Immature natural killer cell (primary cell): ENCODE measurements around the gene MVB12B. TPM values are rescaled to one million over a fixed set of nuclear protein-coding genes. Genes with fewer than 3 reads are reported as not detected.

Experiments
- DNase-seq, 3 donors: peaks; one replicate each; pipeline ENCODE4 v3.0.0; 2022; ENCODE audit warnings: mixed read lengths in 1 of 3
- H3K27ac Mint-ChIP-seq, 6 donors: one replicate each; pipeline ENCODE4 v1.8.0; 2020; ENCODE audit warnings: mixed read lengths in 6 of 6, mild to moderate bottlenecking in 5 of 6, inconsistent platforms in 4 of 6, moderate library complexity in 3 of 6
- H3K27me3 Mint-ChIP-seq, 3 donors: one replicate each; pipeline ENCODE4 v1.8.0; 2020 to 2021; ENCODE audit warnings: low read depth in 3 of 3, mild to moderate bottlenecking in 3 of 3, mixed read lengths in 3 of 3, moderate library complexity in 3 of 3, inconsistent platforms in 1 of 3
- H3K36me3 Mint-ChIP-seq, 3 donors: one replicate each; pipeline ENCODE4 v1.8.0; 2020; ENCODE audit warnings: mixed read lengths in 3 of 3, inconsistent platforms in 2 of 3, mild to moderate bottlenecking in 2 of 3
- H3K4me1 Mint-ChIP-seq, 2 donors: one replicate each; pipeline ENCODE4 v1.8.0; 2020; ENCODE audit warnings: inconsistent platforms in 2 of 2, mild to moderate bottlenecking in 2 of 2, mixed read lengths in 2 of 2, moderate library complexity in 1 of 2
- H3K4me3 Mint-ChIP-seq, 5 donors: one replicate each; pipeline ENCODE4 v1.8.0; 2020; ENCODE audit warnings: mild to moderate bottlenecking in 5 of 5, mixed read lengths in 5 of 5, inconsistent platforms in 3 of 5, moderate library complexity in 3 of 5
- H3K9me3 Mint-ChIP-seq, 6 donors: one replicate each; pipeline ENCODE4 v1.8.0; 2020; ENCODE audit warnings: mild to moderate bottlenecking in 6 of 6, mixed read lengths in 6 of 6, inconsistent platforms in 4 of 6, moderate library complexity in 3 of 6
- polyA plus RNA-seq, 3 donors: library from polyadenylated mRNA; unstranded; fragments of 300-500 nt; fragmentation: Illumina TruSeq; gene quantifications; one replicate each; pipeline ENCODE4 v1.2.3, GENCODE V29; 2021

MVB12B gene
- polyA plus RNA-seq, 3 donors from 2014 or later = 0.54 to 1.2 TPM; not detected in 1

DNA sequence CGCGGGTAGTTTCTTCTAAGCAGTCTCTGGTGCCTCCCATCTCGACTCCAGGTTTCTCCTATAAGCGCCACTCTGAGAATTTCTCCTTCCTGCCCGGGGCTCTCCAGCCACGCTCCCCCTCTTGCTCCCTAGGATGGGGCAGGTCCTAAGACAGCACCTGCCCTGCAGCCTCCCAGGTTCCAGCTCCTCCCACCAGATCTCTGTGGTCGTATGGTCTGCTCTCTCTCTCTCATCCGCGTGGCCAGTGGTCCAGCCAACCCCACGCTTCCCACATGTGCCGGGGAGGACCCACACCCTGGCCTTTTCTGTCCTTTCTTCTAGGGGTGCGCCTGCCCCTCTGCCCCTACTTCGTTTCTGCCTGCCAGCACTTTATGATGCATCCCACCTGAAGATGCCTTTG lies 40.5 kb downstream of the MVB12B start:
- H3K4me3 Mint-ChIP-seq = no peak overlapping the region

GRCh38 chr9:126367616-126368015 lies 41.0 kb downstream of the MVB12B start:
- DNase-seq = no peak
- H3K27ac Mint-ChIP-seq = no peak overlapping the region
- peaks cover 0 to 12% (median 8%) of the 10 kb centered on the region in 6 donors for H3K9me3 Mint-ChIP-seq
- peaks cover 7 to 10% (median 8%) of the 10 kb centered on the region in 3 donors for H3K36me3 Mint-ChIP-seq
- H3K4me3 Mint-ChIP-seq = no peak overlapping the region
- peaks cover 0 to 5% (median 2%) of the 10 kb centered on the region in 3 donors for H3K27me3 Mint-ChIP-seq
- H3K4me1 Mint-ChIP-seq = no peaks in the 10 kb centered on the region

More for the DNA sequence above, 40.5 kb downstream of the MVB12B start:
- Mint-ChIP-seq H3K27me3 (peaks cover 0 to 5% (median 2%) of the 10 kb centered on the region in 3 donors), H3K27ac (no peak overlapping the region), H3K36me3 (peaks cover 5 to 15% (median 12%) of the 10 kb centered on the region in 3 donors), H3K9me3 (peaks cover 0 to 17% (median 10%) of the 10 kb centered on the region in 6 donors), H3K4me1 (no peaks in the 10 kb centered on the region)
- no peak for DNase-seq

GRCh38 chr9:126368020-126368419 lies 41.4 kb downstream of the MVB12B start:
- Mint-ChIP-seq H3K27me3 (peaks cover 0 to 5% (median 2%) of the 10 kb centered on the region in 3 donors), H3K36me3 (peaks cover 8 to 10% (median 8%) of the 10 kb centered on the region in 3 donors), H3K4me1 (no peaks in the 10 kb centered on the region), H3K27ac (no peak overlapping the region), H3K9me3 (peaks cover 0 to 11% (median 7%) of the 10 kb centered on the region in 6 donors), H3K4me3 (no peak overlapping the region)
- no peak for DNase-seq

- no peak overlapping the region for H3K4me3 Mint-ChIP-seq
- peaks cover 2 to 4% (median 4%) of the 10 kb centered on the region in 3 donors for H3K27me3 Mint-ChIP-seq
- H3K27ac Mint-ChIP-seq = no peak overlapping the region
- no peaks in the 10 kb centered on the region for H3K9me3 Mint-ChIP-seq
- peaks cover 0 to 3% (median 0%) of the 10 kb centered on the region in 3 donors for H3K36me3 Mint-ChIP-seq
- H3K4me1 Mint-ChIP-seq = peaks cover 0 to 5% of the 10 kb centered on the region in 2 donors
- no peak for DNase-seq
Measured at GRCh38 chr9:126371007-126371870, 44.6 kb downstream of the MVB12B start.

DNA sequence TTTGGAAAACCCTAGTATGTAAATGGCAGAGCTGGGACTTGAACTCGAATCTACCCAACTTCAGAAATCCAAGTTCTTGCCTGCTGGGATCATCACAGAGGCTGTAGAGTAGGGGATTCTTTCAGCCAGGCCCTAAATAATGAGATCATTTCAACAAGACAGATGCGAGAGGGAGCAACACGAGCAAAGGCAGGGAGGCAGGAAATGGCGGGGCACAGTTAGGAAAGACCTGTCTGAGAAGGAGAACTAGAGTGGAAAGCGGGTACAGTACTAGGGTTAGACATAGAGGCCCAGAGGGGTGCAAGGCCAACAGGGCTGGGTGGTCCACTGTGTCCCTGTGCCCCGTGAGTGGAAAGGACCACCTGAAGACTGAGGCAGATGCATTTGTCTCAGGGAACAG lies 46.1 kb downstream of the MVB12B start:
- peaks cover 2 to 3% (median 2%) of the 10 kb centered on the region in 3 donors for H3K27me3 Mint-ChIP-seq
- H3K4me3 Mint-ChIP-seq = no peak overlapping the region
- peaks cover 0 to 3% (median 0%) of the 10 kb centered on the region in 3 donors for H3K36me3 Mint-ChIP-seq
- H3K4me1 Mint-ChIP-seq = peaks cover 0 to 5% of the 10 kb centered on the region in 2 donors
- H3K27ac Mint-ChIP-seq = no peak overlapping the region
- no peaks in the 10 kb centered on the region for H3K9me3 Mint-ChIP-seq
- DNase-seq = no peak

- Mint-ChIP-seq H3K9me3 (no peaks in the 10 kb centered on the region), H3K27ac (no peak overlapping the region), H3K4me1 (peaks cover 0 to 5% of the 10 kb centered on the region in 2 donors), H3K4me3 (no peak overlapping the region), H3K27me3 (peaks cover 1 to 2% (median 2%) of the 10 kb centered on the region in 3 donors), H3K36me3 (peaks cover 0 to 3% (median 0%) of the 10 kb centered on the region in 3 donors)
- DNase-seq = no peak
Measured at GRCh38 chr9:126373241-126373640, 46.6 kb downstream of the MVB12B start.

GRCh38 chr9:126374366-126374781 lies 47.7 kb downstream of the MVB12B start:
- no peaks in the 10 kb centered on the region for H3K9me3 Mint-ChIP-seq
- H3K27ac Mint-ChIP-seq = no peak overlapping the region
- DNase-seq = no peak
- H3K27me3 Mint-ChIP-seq = peaks cover 1 to 4% (median 2%) of the 10 kb centered on the region in 3 donors
- H3K4me1 Mint-ChIP-seq = peaks cover 0 to 5% of the 10 kb centered on the region in 2 donors
- peaks cover 0 to 3% (median 0%) of the 10 kb centered on the region in 3 donors for H3K36me3 Mint-ChIP-seq
- no peak overlapping the region for H3K4me3 Mint-ChIP-seq

DNA sequence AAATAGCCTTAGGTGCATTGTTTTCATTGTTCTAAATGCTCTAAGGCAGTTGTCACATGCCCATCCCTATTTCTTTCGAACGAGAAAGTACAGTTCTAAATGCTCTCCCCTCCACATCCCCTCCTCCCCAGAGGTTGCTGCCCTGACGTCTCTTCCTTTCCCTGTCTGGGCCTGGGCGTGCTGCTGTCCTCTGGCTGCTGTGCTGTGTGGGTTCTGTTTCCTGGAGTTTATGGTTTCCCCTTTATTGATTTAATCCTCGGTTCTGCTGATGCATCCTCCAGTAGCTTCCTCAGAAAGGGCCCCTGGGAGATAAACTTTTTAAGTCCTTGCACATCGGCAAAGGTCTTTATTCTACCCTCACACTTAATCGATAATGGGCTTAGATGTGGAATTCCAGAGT lies 48.8 kb downstream of the MVB12B start:
- Mint-ChIP-seq H3K27ac (no peak overlapping the region), H3K36me3 (peaks cover 0 to 3% (median 0%) of the 10 kb centered on the region in 3 donors), H3K9me3 (no peaks in the 10 kb centered on the region), H3K4me1 (peaks cover 0 to 5% of the 10 kb centered on the region in 2 donors), H3K27me3 (peaks cover 1 to 4% (median 2%) of the 10 kb centered on the region in 3 donors), H3K4me3 (no peak overlapping the region)
- no peak for DNase-seq

- no peak for DNase-seq
- Mint-ChIP-seq H3K4me3 (no peak overlapping the region), H3K36me3 (peaks cover 0 to 3% (median 0%) of the 10 kb centered on the region in 3 donors), H3K27me3 (peaks cover 1 to 4% (median 2%) of the 10 kb centered on the region in 3 donors), H3K4me1 (peaks cover 0 to 5% of the 10 kb centered on the region in 2 donors), H3K9me3 (no peaks in the 10 kb centered on the region), H3K27ac (no peak overlapping the region)
Measured at GRCh38 chr9:126376311-126377175, 49.9 kb downstream of the MVB12B start.

DNA sequence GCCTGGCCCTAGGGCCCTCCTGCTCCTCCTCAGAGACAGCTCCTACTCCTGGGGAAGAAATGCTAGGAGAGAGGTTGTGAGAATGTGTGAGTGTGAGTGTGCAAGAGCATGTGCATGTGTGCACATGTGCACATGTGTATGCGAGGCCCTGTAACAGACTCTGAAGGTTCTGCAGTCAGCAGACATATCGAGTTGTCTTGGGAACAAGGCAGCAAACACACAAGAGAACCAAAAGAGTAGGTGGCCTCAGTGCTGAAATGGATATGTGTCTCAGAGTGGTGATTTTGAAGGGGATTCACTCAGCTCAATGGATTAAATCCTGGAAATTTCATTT lies 50.5 kb downstream of the MVB12B start:
- Mint-ChIP-seq H3K27ac (no peak overlapping the region), H3K36me3 (peaks cover 0 to 3% (median 0%) of the 10 kb centered on the region in 3 donors), H3K4me1 (peaks cover 0 to 5% of the 10 kb centered on the region in 2 donors), H3K27me3 (peaks cover 2 to 4% (median 3%) of the 10 kb centered on the region in 3 donors), H3K9me3 (no peaks in the 10 kb centered on the region), H3K4me3 (no peak overlapping the region)
- DNase-seq = no peak

DNA sequence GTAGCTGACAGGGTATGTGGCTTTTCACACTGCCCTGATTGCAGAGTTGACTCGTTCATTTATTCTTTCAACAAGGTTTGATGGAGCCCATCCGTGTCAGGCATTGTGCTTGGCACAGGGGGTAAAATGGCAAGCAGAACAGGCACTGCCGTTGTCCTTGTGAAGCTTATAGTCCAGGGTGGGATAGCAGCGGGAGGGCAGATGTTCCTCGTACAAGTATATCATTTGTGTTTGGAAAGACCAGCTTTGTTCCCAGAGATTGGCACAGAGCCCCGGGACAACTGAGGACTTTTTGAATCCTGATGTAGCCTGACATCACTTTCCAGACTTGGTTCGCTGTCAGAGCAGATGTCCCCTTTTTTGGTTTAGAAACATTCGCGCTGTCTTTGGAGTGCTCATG lies 50.9 kb downstream of the MVB12B start:
- Mint-ChIP-seq H3K4me1 (peaks cover 0 to 5% of the 10 kb centered on the region in 2 donors), H3K27me3 (peaks cover 2 to 4% (median 3%) of the 10 kb centered on the region in 3 donors), H3K36me3 (peaks cover 0 to 2% (median under 1%) of the 10 kb centered on the region in 3 donors), H3K4me3 (no peak overlapping the region), H3K27ac (no peak overlapping the region), H3K9me3 (no peaks in the 10 kb centered on the region)
- no peak for DNase-seq

- H3K27me3 Mint-ChIP-seq = peaks cover 2 to 4% (median 3%) of the 10 kb centered on the region in 3 donors
- peaks cover 0 to 3% (median 0%) of the 10 kb centered on the region in 3 donors for H3K36me3 Mint-ChIP-seq
- H3K9me3 Mint-ChIP-seq = no peaks in the 10 kb centered on the region
- no peak overlapping the region for H3K4me3 Mint-ChIP-seq
- no peak for DNase-seq
- peaks cover 0 to 5% of the 10 kb centered on the region in 2 donors for H3K4me1 Mint-ChIP-seq
- H3K27ac Mint-ChIP-seq = no peak overlapping the region
Measured at GRCh38 chr9:126378761-126379160, 52.1 kb downstream of the MVB12B start.

- peaks cover 0 to 5% of the 10 kb centered on the region in 2 donors for H3K4me1 Mint-ChIP-seq
- H3K9me3 Mint-ChIP-seq = no peaks in the 10 kb centered on the region
- no peak for DNase-seq
- H3K36me3 Mint-ChIP-seq = peaks cover 0 to 3% (median 0%) of the 10 kb centered on the region in 3 donors
- peaks cover under 1 to 4% (median 3%) of the 10 kb centered on the region in 3 donors for H3K27me3 Mint-ChIP-seq
- H3K27ac Mint-ChIP-seq = no peak overlapping the region
- no peak overlapping the region for H3K4me3 Mint-ChIP-seq
Measured at GRCh38 chr9:126379661-126380360, 53.2 kb downstream of the MVB12B start.
